Suppressor macrophage (primary cell): ENCODE measurements around the gene ZNF850.
"Not testable (repeated sequence)": the region's sequence is repeated elsewhere in the genome, so short reads cannot be mapped to it uniquely, and the experiment has no call there.

Experiments used
- DNase-seq, 4 experiments: peaks; one replicate each; pipeline ENCODE4 v3.0.0-alpha.2; 2020 to 2022
- total RNA-seq, 17 experiments: gene quantifications; one replicate each; lab custom pipeline; 2026; ENCODE audit warnings: mixed read lengths in 6 of 17, inconsistent platforms in 3 of 17; lab: John Stamatoyannopoulos, UW

Gene ZNF850
- total RNA-seq = 0.35 to 13.6 (median 5.7) reads per million in 17 experiments

DNA sequence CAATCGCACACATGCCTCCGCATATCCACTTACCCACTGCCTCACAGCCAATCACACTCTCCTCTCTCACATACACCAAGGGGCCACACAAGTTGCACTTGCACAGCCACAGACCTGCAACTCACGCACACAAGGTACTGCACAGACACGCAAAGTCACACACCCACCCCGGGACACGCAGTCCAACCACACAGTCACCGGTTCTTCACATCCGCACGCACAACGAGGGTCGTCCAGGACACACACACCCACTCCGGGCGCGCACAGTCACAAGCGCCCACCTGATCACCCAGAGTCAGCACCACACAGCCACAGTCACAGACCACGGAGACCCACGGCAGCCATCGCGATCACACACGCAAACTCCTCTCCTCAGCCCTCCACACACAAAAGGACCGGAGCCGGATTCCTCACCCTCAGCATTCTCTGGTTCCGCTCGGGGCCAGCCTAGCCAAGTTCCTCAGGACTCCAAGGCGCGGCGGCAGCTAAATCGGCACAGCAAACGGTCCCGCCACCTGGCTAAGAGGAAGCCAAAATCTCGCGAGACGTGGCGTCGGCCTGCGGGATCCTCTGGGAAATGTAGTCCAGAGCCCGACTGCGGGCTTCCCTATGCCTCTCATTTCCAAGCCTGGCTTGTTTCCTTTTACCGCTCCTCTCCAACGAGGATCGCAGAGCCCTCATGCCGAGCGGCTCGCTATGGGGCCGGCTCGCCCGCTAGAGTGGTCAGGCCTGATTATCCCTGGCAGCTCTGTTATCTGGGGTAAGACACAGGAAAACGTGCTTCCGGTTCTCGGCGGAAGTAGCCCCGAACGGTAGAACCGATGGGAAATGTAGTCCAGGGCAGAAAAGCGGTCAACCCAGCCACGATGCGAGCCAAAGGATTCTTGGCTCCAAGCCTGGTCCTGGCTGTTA lies at the start of gene ZNF850:
Gene ZNF850 (minus strand): TSS at position 497 of the 912 bp plus-strand sequence. CDS start 10,201 bp downstream, outside the sequence.
- DNase-seq = peak; percentile 96 to 98 (median 98)

DNA sequence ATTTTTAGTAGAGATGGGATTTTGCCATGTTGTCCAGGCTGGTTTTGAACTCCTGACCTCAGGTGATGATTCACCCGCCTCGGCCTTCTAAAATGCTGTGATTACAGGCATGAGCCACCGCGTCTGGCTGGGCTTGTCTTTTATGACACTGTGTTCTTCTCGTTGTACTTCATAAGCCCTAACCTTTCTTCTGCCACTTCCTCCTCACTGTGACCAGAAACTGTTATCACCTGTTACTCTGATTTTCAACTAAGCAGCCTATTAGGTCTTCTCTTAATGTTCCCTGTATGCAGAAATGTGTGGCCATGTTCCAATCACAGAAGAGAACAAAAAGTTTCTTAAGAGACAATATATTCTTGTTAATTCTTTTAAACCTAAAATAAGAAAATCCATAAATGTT lies 49.2 kb upstream of the ZNF850 start:
- no peak for DNase-seq

DNA sequence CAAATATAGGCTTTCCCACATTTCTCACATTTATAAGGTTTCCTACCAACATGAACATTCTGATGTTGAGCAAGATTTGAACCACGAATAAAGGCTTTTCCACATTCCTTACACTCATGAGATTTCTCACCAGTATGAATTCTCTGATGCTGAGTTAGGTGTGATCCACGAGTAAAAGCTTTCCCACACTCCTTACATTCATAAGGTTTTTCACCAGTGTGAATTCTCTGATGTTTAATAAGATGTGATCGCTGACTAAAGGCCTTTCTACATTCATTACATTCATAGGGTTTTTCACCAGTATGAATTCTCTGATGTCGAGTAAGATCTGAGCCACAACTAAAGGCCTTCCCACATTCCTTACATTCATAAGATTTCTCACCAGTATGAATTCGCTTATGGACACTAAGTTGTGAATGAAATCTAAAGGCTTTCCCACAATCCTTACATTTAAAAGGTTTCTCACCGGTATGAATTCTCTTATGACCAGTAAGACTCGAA lies 46.6 kb upstream of the ZNF850 start:
- DNase-seq = peak in 1 of 4 experiments; percentile 3

DNA sequence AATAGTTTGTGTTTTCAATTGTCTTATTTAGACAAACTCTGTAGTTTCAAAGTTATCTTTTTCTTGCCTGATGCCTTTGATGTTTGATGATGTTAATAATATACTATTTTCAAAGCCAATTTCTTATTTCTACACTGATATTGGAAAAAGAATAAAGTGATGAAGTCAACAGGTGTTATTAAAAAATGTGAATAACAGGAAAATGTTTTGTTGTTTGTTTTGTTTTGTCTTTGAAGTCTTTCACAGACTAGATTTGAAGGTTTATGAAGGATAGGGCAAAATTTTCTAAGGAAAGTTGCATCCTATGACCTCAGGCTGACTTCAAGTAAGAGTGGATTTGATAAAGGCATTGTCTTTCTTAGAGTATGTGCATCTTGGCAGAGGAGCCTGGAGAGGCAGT lies 34.4 kb upstream of the ZNF850 start:
- DNase-seq = no peak

DNA sequence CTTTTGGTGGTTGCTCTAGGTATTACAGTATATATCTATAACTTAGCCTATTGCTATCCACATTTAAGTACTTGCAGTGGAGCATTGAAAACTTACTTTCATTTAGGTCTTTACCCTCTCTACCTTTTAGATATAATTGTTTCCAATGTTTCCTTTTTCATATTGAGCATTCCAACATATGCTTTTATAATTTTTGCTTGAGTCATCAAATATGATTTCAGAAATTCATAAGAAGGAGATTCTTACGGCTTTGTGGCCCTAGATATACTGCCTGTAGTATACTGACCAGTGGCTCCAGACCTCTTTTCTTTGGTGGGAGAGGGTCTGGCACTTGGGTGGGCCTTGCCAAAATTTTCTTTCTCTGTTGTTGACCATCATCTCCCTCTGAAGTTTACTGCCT lies 32.8 kb upstream of the ZNF850 start:
- DNase-seq = no peak

DNA sequence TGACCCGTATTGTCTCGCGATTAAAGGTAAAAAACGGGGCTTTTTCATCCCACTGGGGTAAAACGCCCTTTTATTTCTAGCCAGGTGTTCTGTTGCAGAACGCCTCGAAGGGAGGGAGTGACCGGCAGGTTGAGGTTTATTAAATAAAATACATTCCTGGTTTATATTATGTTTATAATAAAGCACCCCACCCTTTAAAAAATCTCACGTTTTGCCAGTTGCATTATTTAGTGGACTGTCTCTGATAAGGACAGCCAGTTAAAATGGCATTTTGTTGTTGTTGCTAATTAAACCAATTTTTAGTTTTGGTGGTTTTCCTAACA lies 25.1 kb upstream of the ZNF850 start:
- DNase-seq = no peak

DNA sequence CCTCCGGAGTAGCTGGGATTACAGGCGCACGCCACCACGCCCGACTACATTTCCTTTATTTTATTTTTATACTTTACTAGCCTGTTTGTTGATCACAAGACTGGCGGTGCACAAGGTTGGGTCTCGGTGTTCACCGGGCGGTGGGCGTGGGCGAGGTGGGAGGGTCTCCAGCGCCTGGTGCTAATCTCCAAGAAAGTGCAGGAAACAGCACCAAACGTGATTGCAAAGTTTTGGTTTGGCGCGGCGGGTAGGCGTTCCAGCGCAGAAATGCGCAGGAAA lies 24.0 kb upstream of the ZNF850 start:
- no peak for DNase-seq

DNA sequence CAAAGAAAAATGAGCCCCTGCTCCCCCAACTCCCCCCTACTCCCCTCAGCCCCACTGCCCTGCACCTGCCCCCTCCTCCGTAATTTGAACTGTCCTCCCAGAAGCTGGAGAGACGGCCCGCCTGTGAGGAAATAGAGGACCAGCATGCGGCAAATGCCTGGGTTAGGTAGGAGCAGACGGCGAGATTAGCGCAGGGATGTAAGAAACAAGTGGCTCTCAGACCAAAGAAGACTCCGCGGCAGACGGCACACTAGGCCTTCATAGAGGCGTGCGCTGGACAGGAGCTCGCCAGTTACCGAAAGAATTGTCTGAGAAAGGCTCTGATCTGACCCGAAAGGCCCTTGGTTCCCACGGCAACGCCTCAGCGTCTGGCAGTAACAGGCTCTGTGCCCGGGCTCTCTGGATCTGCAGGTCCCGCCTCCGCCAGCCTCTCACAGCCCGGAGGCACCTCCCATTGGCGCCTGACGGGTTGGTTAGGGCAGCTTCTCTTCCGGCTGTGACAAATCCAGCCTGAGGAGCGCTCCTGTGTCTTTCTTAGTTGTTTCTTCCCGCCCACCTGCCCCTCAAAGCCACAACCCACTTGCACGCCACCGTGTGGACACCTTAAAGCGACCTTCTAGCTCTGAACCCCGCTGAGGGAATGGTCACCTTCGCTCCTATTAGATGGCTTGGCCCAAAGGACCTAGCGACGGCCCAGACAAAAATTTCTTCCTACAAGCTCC lies 19.0 kb upstream of the ZNF850 start:
- peak in 1 of 4 experiments; percentile 20 for DNase-seq

DNA sequence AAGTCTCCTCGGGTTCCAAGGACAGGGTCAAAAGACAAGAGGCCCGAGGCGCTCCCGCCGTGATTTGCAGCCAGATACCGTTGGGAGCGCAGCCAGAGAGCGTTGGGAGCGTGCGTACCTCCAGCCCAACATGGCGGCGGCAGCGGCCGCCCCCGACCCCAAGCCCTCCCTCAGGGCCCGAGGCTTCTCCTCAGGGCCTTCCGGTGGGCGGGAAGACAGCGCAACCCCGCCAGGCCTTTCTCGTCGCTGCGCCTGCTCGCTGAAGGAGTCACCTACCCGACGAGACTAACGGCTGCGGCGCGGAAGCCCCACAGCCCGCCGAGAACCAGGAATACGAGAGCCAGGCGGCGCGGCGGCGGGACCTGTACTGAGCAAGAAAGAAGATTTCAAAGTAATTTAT lies 3.2 kb upstream of the ZNF850 start:
- no peak for DNase-seq

DNA sequence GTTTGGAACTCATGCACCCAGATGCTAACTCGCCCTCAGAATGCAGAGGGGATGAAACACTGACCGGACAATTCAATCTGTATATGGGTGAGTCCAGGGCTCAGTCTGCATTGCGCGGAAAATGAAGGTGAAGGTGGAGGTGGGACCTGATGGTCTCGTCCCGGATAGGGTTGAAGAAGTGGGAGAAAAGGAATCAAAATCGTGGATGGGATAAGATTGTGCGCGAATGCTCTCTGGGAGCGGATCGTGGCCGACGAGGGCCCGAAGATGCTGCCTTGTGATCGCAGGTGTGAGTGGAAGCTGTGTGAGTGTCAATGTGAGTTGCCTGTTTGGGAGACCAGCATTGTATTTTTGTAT lies 594 bp upstream of the ZNF850 start:
- no peak for DNase-seq

DNA sequence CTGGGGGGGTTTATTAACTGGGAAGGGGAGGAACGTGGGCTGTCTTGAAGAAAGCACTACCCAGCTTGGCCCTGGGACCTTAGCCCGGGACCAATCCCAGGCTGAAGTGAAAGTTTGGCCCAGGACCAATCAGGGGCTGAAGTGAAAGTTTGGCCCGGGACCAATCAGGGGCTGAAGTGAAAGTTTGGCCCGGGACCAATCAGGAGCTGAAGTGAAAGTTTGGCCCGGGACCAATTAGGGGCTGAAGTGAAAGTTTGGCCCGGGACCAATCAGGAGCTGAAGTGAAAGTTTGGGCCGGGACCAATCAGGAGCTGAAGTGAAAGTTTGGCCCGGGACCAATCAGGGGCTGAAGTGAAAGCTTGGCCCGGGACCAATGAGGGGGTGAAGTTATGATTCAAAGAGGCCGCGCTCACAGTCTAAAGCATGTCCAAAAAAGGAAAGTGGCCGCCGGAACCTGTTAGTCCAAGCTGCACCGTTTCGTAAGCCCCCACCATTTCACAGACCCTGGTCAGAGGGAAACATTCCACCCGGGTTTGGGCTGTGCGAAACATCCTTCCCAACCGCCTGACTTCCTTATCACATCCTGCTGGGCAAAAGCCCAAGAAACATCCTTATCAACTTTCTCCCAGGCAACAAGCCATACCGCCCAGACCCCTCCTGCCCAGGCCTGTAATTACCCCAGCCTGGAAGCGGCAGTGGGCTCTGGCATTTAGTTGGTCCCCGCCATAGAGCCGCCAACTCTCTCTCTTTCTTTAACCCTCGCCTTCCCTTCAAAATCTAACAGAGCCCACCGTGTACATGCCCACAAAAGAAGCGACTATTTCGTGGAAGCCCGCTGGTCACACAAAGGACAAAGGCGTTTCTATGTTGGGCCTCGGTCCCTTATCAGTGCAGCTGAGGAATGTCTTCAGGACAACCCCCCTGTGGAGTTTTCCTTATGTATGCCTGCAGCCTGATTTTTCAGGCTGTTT lies 1.1 kb downstream of the ZNF850 start:
- DNase-seq = peak; percentile 22 to 57 (median 29)

DNA sequence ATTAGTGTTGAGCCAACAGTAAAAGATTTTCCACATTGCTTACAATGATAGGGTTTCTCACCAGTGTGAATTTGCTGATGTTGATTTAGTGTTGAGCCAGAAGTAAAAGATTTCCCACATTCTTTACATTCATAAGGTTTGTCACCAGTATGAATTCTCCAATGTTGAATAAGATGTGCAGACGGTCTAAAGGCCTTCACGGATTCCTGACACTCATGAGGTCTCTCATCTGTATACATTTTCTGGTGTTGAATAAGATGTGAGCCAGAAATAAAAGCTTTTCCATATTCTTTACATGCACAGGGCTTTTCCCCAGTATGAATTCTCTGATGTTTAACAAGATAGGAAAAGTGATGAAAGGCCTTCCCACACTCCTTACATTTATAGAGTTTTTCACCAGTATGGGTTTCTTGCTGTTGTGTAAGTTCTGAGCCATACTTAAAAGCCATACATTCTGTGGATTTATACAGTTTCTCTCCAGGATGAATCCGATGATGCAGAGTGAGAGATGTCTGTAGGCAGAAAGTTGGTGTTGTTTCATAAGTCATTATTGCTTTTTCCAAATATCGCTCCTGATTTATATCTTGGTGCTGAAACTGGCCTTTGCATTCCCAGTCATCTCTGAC lies 22.4 kb downstream of the ZNF850 start:
- DNase-seq = no peak

DNA sequence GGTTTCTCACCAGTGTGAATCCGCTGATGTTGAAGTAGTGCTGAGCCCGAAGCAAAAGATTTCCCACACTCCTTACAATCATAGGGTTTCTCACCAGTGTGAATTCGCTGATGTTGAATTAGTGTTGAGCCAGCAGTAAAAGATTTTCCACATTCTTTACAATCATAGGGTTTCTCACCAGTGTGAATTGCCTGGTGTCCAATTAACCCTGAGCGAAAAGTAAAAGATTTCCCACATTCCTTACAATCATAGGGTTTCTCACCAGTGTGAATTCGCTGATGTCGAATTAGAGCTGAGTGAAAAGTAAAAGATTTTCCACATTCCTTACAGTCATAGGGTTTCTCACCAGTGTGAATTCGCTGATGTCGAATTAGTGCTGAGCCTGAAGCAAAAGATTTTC lies 23.0 kb downstream of the ZNF850 start:
- DNase-seq = not testable (repeated sequence)

DNA sequence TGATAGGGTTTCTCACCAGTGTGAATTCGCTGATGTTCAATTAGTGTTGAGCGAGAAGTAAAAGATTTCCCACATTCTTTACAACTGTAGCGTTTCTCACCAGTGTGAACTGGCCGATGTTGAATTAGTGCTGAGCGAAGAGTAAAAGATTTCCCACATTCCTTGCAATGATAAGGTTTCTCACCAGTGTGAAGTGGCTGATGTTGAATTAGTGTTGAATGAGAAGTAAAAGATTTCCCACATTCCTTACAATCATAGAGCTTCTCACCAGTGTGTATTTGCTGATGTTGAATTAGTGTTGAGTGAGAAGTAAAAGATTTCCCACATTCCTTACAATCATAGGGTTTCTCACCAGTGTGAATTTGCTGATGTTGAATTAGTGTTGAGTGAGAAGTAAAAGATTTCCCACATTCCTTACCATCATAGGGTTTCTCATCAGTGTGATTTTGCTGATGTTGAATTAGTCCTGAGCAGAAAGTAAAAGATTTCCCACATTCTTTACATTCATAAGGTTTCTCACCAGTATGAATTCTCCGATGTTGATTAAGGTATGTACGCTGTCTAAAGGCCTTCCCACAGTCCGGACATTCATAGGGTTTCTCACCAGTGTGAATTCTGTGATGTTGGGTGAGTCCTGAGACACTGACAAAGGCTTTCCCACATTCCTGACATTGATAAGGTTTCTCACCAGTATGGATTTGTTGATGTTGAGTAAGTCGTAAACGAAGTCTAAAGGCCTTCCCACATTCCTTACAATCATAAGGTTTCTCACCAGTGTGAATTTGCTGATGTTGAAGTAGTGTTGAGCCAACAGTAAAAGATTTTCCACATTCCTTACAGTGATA lies 24.0 kb downstream of the ZNF850 start:
- DNase-seq = no peak

DNA sequence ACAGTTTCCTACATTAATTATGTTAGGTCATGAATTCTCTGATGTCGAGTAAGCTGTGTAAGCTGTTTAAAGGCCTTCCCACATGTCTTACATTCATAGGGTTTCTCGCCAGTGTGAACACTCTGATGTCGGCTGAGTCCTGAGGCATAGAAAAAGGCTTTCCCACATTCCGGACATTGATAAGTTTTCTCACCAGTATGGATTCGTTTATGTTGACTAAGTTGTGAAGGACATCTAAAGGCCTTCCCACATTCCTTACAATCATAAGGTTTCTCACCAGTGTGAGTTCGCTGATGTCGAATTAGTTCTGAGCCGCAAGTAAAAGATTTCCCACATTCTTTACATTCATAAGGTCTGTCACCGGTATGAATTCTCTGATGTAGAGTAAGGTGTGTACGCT lies 24.9 kb downstream of the ZNF850 start:
- DNase-seq = no peak

DNA sequence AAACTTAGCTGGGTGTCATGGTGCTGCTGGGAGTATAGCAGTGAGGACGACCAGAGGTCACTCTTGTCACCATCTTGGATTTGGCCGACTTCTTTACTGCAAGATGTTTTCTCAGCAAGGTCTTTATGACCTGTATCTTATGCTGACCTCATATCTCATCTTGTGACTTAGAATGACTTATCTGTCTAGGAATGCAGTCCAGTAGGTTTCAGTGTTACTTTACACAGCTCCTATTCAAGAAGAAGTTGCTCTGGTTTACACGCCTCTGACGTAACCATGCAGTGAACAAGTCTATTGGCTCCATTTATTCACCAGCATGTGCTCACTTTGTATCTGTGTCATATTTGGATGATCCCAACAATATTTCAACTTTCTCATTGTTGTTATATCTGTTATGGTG lies 26.7 kb downstream of the ZNF850 start:
- DNase-seq = no peak

DNA sequence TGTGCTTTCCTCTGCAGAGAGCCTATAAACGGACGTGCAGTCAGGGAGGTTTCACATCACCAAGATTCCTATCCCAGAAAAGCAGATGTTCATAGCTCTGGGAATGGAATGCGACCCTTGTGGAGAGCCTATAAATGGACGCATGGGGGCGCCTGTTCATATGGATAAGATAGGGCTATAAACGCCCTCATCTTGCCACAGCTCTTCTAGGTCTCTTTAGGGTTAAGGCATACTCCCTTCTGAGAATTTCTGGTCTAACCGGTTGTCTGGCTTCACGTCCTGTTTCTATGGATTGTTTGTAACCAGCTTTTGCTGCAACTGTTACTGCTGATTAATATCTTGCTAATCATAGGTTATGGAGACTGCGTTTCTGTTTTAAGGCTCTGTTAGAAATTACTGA lies 36.4 kb downstream of the ZNF850 start:
- not testable (repeated sequence) for DNase-seq

DNA sequence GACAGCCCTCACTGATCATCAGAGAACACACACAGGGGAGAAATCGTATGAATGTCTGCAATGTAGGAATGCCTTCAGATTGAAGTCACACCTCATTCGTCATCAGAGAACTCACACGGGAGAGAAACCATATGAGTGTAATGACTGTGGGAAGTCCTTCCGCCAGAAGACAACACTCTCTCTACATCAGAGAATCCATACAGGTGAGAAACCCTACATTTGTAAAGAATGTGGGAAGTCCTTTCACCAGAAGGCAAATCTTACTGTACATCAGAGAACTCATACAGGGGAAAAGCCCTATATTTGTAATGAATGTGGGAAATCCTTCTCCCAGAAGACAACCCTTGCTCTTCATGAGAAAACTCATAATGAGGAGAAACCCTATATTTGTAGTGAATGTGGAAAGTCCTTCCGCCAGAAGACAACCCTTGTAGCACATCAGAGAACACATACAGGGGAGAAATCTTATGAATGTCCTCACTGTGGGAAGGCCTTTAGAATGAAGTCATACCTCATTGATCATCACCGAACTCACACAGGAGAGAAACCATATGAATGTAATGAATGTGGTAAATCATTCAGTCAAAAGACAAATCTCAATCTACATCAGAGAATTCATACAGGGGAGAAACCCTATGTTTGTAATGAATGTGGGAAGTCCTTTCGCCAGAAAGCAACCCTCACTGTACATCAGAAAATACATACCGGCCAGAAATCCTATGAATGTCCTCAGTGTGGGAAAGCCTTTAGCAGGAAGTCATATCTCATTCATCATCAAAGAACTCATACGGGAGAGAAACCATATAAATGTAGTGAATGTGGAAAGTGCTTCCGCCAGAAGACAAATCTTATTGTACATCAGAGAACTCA lies 52.7 kb downstream of the ZNF850 start:
- DNase-seq = peak in 1 of 4 experiments; percentile 4

DNA sequence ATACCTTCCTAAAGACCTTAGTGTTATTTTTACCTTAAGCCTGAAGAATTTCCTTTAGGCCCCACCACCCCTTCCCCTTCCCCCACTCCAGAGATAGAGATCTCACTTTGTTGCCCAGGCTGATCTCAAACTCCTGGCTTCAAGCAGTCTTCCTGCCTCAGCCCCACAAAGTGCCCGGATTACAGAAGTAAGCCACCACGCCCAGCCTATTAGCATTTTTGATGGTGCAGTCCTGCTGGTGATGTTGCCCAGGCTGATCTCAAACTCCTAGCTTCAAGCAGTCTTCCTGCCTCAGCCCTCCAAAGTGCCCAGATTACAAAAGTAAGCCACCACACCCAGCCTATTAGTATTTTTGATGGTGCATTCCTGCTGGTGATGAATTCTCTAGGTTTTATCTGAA lies 63.2 kb downstream of the ZNF850 start:
- no peak for DNase-seq

DNA sequence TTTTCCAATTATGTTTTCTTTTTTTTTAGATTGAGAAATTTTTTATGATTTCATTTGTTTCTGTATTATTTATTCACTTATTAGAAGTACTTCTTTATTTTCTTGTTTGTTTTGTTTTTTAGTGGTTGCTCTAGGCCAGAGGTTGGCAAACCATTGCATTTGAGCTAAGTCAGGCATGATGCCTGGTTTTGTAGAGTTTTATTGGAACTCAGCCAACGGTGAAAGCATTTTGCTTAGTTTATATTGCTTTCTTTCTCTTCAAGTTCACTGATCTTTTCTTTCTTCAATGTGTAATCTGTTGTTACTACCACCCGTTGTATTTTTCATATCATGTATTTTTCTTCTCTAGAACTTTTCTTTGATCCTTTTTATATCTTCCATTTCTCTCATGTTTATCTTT lies 65.5 kb downstream of the ZNF850 start:
- DNase-seq = no peak
